Measurements from ENCODE around the gene ALK. TPM values are rescaled to one million over a fixed set of nuclear protein-coding genes. Genes with fewer than 3 reads are reported as not detected.

The ALK gene
- total RNA-seq, 1 donor from 2014 or later = 0.10 TPM

GRCh38 chr2:29351248-29351647, 570.1 kb downstream of the ALK start:
- DNase-seq = no peak

GRCh38 chr2:29349316-29350030, 571.9 kb downstream of the ALK start:
- DNase-seq = no peak

- DNase-seq = peak; percentile 12
Measured at GRCh38 chr2:29347774-29348461, 573.5 kb downstream of the ALK start.

- DNase-seq = no peak
Measured at GRCh38 chr2:29345236-29345635, 576.1 kb downstream of the ALK start.

- no peak for DNase-seq
Measured at GRCh38 chr2:29343830-29344229, 577.6 kb downstream of the ALK start.

- DNase-seq = peak; percentile 10
Measured at GRCh38 chr2:29336341-29337241, 584.8 kb downstream of the ALK start.

- no peak for DNase-seq
Measured at GRCh38 chr2:29335396-29335795, 586.0 kb downstream of the ALK start.

- no peak for DNase-seq
Measured at GRCh38 chr2:29334706-29335105, 586.7 kb downstream of the ALK start.

GRCh38 chr2:29332540-29332939, 588.8 kb downstream of the ALK start:
- DNase-seq = no peak

GRCh38 chr2:29329899-29330298, 591.5 kb downstream of the ALK start:
- DNase-seq = no peak

GRCh38 chr2:29326926-29327325, 594.5 kb downstream of the ALK start:
- DNase-seq = no peak

- DNase-seq = no peak
Measured at GRCh38 chr2:29325544-29325943, 595.8 kb downstream of the ALK start.

- DNase-seq = no peak
Measured at GRCh38 chr2:29323961-29324360, 597.4 kb downstream of the ALK start.

GRCh38 chr2:29323301-29323700, 598.1 kb downstream of the ALK start:
- no peak for DNase-seq

- DNase-seq = peak; percentile 64
Measured at GRCh38 chr2:29322011-29322410, 599.4 kb downstream of the ALK start.

- no peak for DNase-seq
Measured at GRCh38 chr2:29317801-29318485, 603.4 kb downstream of the ALK start.

- peak; percentile 14 for DNase-seq
Measured at GRCh38 chr2:29317077-29317517, 604.3 kb downstream of the ALK start.

GRCh38 chr2:29314816-29315571, 606.4 kb downstream of the ALK start:
- DNase-seq = no peak

GRCh38 chr2:29311458-29311857, 609.9 kb downstream of the ALK start:
- no peak for DNase-seq

- no peak for DNase-seq
Measured at GRCh38 chr2:29310650-29311348, 610.6 kb downstream of the ALK start.
